HG02588 (cell line): ENCODE data around the gene SOSTDC1.

Experiments used
- ATAC-seq: cut with Tn5 transposase; IDR thresholded peaks from one replicate; pipeline ENCODE4 v1.9.1; 2021; ENCODE audit warnings: mild to moderate bottlenecking, moderate library complexity; ENCODE audit not compliant: unreplicated experiment

Gene SOSTDC1

GRCh38 chr7:16420649-16421332, 44.7 kb downstream of the SOSTDC1 start:
- peak; percentile 85 for ATAC-seq

- ATAC-seq = no peak
Observed at GRCh38 chr7:16420329-16420648, 45.2 kb downstream of the SOSTDC1 start.

DNA sequence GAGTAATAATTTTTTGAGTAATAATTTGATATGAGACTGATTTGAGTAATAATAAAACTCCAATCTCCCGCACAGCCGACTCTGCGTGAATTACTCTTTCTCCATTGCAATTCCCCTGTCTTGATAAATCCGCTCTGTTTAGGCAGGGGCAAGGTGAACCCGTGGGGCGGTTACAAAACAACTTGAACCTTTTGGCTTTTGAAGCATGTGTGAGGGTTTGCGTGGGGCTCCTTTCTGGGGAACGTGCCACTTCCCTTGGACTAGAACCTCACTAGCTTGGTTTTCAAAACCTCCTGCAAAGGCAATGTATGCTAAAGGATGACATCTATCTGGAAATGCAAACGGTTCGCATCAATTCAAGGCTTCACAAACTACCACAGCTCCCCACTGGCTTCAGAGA, 45.7 kb downstream of the SOSTDC1 start:
- ATAC-seq = no peak

DNA sequence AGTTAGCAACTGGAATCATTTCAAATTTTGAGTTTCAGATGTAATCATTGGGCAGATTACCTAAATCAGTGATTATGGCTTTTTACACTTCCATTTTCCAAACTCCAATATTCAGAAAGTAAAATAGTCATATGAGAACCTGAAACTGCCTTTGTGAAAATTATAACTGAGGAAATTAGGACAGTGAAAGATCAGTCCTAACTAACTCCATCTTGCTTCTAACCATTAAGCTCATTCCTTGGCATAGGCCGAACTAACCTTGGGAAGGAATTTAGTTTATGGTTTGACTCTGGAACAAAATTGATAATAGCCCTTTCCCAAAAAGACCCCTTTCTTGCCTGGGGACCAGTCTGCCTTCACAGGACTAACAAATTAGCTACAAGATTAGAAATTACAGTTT, 46.4 kb downstream of the SOSTDC1 start:
- no peak for ATAC-seq

DNA sequence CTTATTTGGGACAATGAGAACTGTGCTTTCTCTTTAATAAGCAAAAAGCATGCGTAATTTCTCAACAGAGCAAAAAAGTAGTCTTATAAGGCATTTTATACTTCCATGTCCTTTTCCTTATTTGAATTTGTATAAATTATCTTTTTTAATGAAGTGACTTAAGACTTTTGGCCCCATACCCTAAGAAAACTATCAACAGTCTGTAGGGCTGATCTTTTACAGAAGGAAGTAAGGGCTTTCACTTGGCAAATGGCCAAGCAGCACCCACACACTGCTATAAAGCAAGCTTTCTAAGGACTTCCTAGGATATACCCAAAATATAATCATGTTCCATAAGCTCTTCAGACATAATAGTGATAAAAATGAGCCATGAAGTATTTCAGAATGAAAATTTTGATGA, 47.6 kb downstream of the SOSTDC1 start:
- no peak for ATAC-seq

DNA sequence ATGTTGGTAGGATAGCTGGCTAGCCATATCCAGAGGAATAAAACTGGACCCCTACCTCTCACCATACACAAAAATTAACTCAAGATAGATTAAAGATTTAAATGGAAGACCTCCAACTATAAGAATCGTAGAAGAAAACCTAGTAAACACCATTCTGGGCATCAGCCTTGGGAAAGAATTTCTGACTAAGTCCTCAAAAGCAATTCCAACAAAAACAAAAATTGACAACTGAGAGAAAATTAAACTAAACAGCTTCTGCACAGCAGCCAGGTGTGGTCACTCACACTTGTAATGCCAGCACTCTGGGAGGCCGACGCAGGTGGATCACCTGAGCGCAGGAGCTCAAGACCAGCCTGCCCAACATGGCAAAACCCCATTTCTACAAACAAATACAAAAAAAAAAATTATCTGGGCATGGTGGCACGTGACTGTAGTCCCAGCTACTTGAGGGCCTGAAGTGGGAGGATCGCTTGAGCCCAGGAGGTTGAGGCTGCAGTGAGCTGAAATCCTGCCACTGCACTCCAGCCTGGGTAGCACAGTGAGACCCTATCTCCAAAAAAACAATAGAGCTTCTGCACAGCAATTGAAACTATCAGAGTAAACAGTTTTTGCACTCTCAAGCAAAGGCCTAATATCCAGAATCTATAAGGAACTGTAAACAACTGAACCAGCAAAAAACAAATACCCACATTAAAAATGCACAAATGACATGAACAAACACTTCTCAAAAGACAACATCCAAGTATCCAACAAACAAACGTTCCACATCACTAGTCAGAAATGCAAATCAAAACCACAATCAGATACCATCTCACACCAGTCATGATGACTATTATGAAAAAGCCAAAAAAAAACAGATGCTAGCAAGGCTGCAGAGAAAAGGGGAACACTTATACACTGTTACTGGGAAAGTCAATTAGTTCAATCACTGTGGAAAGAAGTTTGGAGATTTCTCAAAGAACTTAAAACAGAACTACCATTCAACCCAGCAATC, 49.0 kb downstream of the SOSTDC1 start:
- ATAC-seq = no peak

DNA sequence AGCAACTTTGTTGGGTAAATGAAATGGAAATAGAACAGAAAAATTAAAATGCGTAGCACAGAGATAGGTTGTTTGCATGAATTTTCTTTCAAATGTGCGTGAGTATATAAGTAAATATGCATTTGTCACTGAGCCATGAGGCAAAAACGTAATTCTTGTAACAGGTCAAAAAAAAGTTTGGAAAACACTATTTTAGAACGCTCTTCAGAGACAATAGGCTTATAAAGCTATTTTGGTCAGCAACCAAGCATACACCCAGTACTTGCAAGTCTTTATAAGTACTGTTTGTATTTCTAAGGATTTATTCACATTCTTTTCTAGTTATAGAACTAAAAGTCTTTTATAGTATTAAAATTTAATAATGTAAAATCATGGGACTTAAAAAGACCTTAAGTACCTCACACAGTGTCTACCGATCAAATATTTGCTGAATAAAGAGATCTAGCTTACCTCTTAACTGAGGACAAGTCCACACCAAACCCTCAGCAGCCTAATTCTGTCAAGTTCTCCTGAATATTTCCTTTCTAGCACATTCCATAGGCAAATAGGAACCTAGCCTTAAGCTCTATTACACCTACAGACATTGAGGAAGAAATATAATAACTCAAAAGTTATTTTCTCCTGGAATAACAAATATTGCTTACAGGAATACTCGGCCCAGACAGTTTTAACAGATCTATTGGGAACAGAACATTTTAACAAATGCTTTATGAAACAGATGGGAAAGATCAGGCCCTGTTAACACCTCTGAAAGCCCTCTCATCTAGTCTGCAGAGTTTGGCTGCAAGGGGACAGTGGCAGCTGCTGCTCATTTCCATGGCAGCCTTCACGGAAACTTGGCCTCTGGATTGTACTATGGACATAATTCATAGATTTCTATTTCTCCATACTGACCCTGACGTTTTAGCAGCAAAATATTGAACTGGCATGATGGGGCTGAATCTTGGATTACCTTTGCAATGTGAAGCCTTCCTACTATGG, 53.0 kb downstream of the SOSTDC1 start:
- ATAC-seq = no peak
